NT2/D1 (cell line): Measurements from ENCODE around the gene SH3GLB1.
"Not testable (repeated sequence)": the region's sequence is repeated elsewhere in the genome, so short reads cannot be mapped to it uniquely, and the experiment has no call there.

ENCODE experiments used
- DNase-seq: peaks from one replicate; pipeline ENCODE4 v3.0.0-alpha.2; 2011; ENCODE audit warnings: low read depth, low spot score
- H3K27me3 ChIP-seq: 2 replicates; pipeline ENCODE4 v1.6.0; 2011; ENCODE audit warnings: mild to moderate bottlenecking; ENCODE audit not compliant: insufficient read length, insufficient read depth
- H3K36me3 ChIP-seq: 2 replicates; pipeline ENCODE4 v1.6.1; 2011; ENCODE audit warnings: mild to moderate bottlenecking, low read length, mixed read lengths; ENCODE audit not compliant: insufficient read depth, insufficient read length
- H3K4me1 ChIP-seq: 2 replicates; pipeline ENCODE4 v1.5.1; 2011; ENCODE audit not compliant: insufficient read depth, insufficient read length
- H3K4me3 ChIP-seq: 2 replicates; pipeline ENCODE4 v1.5.1; 2011; ENCODE audit warnings: low read depth; ENCODE audit not compliant: insufficient read length
- H3K9ac ChIP-seq: 2 replicates; pipeline ENCODE4 v1.6.0; 2011; ENCODE audit warnings: low read depth; ENCODE audit not compliant: insufficient read length
- H3K9me3 ChIP-seq: 2 replicates; pipeline ENCODE4 v1.5.1; 2011; ENCODE audit warnings: mild to moderate bottlenecking, low read length; ENCODE audit not compliant: insufficient read depth
- SUZ12 ChIP-seq: IDR thresholded peaks from 2 replicates; pipeline ENCODE4 v1.6.1; 2011; ENCODE audit not compliant: insufficient read length, insufficient read depth; ENCODE audit errors: extremely low read depth
- YY1 ChIP-seq: IDR thresholded peaks from 2 replicates; pipeline ENCODE4 v1.6.1; 2011; ENCODE audit not compliant: insufficient read length, insufficient read depth
- ZNF274 ChIP-seq: IDR thresholded peaks from 2 replicates; pipeline ENCODE4 v1.6.1; 2011; ENCODE audit warnings: mild to moderate bottlenecking, low read depth, low read length

SH3GLB1 gene

DNA sequence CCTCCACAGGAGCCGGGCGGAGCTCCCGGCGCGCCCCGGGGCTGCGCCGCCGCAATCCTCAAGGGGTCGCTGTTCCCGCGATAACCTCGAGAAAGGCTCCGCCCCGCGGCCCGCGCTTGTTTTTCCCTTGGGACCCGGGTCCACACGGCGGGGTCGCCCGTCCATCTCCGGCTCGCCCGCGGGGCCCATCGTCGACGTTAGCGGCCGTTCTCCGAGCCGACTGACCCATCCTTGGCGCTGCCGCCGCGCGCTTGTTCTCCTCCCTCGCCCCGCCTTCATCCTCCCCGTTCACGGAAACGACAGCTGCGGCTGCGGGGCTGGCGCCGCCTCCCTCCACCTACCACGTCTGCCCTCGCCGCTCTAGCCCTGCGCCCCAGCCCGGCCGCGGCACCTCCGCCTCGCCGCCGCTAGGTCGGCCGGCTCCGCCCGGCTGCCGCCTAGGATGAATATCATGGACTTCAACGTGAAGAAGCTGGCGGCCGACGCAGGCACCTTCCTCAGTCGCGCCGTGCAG lies at the start of gene SH3GLB1:
TSS of gene SH3GLB1 (plus strand) at position 119 of the 514 bp plus-strand sequence. CDS start at position 443, 324 bp downstream.
- Histone ChIP-seq H3K9ac (peak within 1 kb of the TSS; percentile 86), H3K27me3 (peaks cover 17% of the 10 kb centered on the region), H3K4me3 (peak within 1 kb of the TSS; percentile 88), H3K4me1 (no peaks in the 10 kb centered on the region), H3K9me3 (no peaks in the 10 kb centered on the region), H3K36me3 (peaks cover 8% of the 10 kb centered on the region)
- peak; percentile 79 for DNase-seq
- TF ChIP-seq YY1 (no peak), SUZ12 (no peak), ZNF274 (no peak)

DNA sequence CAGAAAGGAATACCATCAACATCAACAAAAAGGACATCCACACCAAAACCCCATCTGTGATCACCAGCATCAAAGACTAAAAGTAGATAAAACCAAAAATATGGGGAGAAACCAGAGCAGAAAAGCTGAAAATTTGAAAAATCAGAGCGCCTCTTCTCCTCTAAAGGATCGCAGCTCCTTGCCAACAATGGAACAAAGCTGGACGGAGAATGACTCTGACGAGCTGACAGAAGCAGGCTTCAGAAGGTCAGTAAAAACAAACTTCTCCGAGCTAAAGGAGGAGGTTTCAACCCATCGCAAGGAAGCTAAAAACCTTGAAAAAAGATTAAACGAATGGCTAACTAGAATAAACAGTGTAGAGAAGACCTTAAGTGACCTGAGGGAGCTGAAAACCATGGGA lies 46.0 kb upstream of the SH3GLB1 start:
- not testable (repeated sequence) for DNase-seq, H3K36me3 ChIP-seq, H3K27me3 ChIP-seq, H3K4me3 ChIP-seq, H3K4me1 ChIP-seq, H3K9ac ChIP-seq
- peaks cover 12% of the 10 kb centered on the region; the same call in 1 of the 2 replicates for H3K9me3 ChIP-seq

DNA sequence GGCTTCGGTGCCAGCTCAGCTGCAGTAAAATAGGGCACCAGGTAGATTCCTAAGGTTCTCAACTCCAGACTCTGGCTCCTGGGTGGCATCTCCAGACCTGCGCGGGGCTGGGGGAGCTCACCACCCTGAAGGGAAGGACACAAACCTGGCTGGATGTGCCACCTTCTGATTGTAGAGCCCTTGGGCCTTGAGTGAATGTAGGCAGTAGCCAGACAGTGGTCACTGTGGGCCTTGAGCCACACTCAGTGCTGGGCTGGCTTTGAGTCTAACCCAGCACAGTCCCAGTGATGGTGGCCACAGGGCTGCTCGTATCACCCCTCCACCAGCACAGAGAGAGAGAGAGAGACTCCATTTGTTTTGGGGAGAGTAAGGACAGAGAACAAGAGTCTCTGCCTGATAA lies 38.0 kb upstream of the SH3GLB1 start:
- Histone ChIP-seq H3K9me3 (no peaks in the 10 kb centered on the region), H3K4me1 (no peaks in the 10 kb centered on the region), H3K36me3 (no peaks in the 10 kb centered on the region), H3K9ac (no peak overlapping the region), H3K27me3 (no peaks in the 10 kb centered on the region), H3K4me3 (no peak overlapping the region)
- TF ChIP-seq SUZ12 (no peak), YY1 (no peak), ZNF274 (no peak)
- DNase-seq: no peak

DNA sequence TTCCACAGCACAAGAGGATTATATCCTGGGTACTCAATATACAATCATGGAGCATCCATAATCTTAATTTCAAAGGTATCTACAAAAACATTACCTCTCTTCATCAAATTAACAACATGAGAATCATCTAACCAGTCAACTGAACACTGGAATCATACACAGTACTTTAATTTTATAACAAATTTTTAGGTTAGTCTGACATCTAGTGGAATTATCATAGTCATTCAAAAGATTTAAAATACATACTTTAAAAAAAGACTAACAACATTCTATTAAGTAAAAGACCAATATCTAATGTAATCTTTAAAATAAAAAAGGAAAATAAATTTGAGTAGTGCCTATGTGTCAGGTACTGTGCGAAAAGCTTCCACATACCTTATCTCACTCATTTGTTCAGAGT lies 16.8 kb upstream of the SH3GLB1 start:
- Histone ChIP-seq H3K9ac (no peak overlapping the region), H3K36me3 (no peaks in the 10 kb centered on the region), H3K4me3 (no peak overlapping the region), H3K27me3 (no peaks in the 10 kb centered on the region), H3K4me1 (no peaks in the 10 kb centered on the region), H3K9me3 (no peaks in the 10 kb centered on the region)
- no peak for DNase-seq
- TF ChIP-seq SUZ12 (no peak), ZNF274 (no peak), YY1 (no peak)

DNA sequence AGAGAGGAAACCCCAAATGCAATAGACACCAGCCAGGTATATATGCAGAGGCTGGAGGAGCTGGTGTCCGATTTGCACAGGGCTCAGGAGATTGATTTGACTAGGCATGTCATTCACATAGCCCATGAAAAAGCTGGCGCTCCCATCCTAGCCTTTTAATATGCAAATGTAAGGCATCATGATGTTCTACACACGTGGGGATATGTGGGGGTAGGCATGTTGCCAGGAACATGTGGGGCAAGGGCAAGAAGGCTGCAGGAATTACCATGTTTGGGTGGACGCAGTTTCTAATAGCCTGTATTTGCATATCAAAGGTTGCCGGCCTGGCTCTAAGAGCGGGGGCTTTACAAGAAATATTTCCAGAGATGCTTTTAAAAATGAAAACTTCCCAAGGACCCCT lies 11.7 kb upstream of the SH3GLB1 start:
- no peak overlapping the region for H3K9ac ChIP-seq
- no peak for DNase-seq
- no peaks in the 10 kb centered on the region for H3K9me3 ChIP-seq
- H3K27me3 ChIP-seq: no peaks in the 10 kb centered on the region
- H3K4me1 ChIP-seq: no peaks in the 10 kb centered on the region
- no peaks in the 10 kb centered on the region for H3K36me3 ChIP-seq
- H3K4me3 ChIP-seq: no peak overlapping the region
- TF ChIP-seq SUZ12 (no peak), ZNF274 (no peak)

DNA sequence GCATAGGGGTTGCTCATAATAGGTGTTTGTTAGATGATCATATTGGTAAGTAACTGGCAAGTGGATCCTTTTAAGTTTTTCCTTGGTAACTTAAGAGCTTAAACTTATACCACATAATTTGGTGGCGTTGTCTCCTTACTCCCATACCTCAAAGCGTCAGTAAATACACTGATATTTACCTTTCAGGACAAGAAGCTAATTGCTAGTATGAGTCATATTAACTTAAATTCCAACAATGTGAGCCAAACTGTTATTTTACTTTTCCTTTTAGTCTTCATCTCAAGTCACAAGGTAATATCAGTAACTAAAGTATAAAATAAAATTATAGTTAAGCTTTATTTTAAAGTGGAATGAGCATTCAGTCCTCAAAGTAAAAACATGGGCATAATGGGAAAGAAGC lies 9.0 kb upstream of the SH3GLB1 start:
- no peaks in the 10 kb centered on the region for H3K27me3 ChIP-seq
- no peak for DNase-seq
- no peaks in the 10 kb centered on the region for H3K4me1 ChIP-seq
- no peak overlapping the region for H3K4me3 ChIP-seq
- no peak for TF ChIP-seq SUZ12
- TF ChIP-seq YY1: no peak
- no peak for TF ChIP-seq ZNF274
- H3K9ac ChIP-seq: no peak overlapping the region
- no peaks in the 10 kb centered on the region for H3K36me3 ChIP-seq
- no peaks in the 10 kb centered on the region for H3K9me3 ChIP-seq

DNA sequence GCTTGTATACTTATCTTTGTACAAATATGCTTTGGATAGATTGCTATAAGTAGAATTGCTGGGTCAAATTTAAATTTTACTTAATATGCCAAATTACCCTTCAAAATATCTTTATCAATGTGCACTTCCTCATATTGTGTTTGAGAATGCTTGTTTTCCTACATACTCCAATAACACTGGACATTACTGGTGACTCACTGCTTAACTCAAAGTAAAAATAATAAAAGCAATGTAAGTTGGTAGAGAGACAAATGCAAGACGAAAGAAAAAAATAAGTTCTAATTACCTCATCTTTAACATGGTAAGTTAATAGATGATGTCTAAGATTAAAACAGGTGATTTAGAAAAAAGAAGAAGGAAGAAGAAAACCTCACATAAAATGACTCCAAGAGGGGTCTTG lies 7.9 kb upstream of the SH3GLB1 start:
- Histone ChIP-seq H3K9me3 (no peaks in the 10 kb centered on the region), H3K4me3 (no peak overlapping the region), H3K9ac (no peak overlapping the region), H3K36me3 (no peaks in the 10 kb centered on the region), H3K4me1 (no peaks in the 10 kb centered on the region), H3K27me3 (no peaks in the 10 kb centered on the region)
- no peak for DNase-seq
- no peak for TF ChIP-seq SUZ12
- no peak for TF ChIP-seq ZNF274
- TF ChIP-seq YY1: no peak

DNA sequence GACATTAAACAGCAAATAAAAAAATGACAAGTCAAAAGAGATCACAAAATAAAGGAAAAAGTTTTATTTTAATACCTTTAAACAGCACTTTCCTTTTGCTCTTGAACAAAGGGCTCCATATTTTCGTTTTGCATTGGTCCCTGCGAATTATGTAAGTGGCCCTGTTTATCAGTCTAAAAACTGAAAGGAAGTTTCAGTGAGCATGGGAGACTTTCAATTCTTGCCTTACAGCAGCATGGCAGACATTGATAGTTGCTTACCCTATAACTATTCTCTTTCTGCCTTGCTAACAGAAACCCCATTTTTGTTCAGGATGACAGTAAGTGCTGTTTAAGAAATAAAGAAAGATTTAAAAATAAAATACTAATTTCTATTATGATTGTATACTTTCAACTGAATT lies 5.2 kb upstream of the SH3GLB1 start:
- no peak overlapping the region for H3K9ac ChIP-seq
- DNase-seq: no peak

More for the DNA sequence above, 5.2 kb upstream of the SH3GLB1 start:
- no peak for TF ChIP-seq SUZ12
- no peaks in the 10 kb centered on the region for H3K4me1 ChIP-seq
- H3K27me3 ChIP-seq: peaks cover 16% of the 10 kb centered on the region
- H3K4me3 ChIP-seq: no peak overlapping the region
- H3K9me3 ChIP-seq: no peaks in the 10 kb centered on the region
- H3K36me3 ChIP-seq: no peaks in the 10 kb centered on the region
